Neural cell (in vitro differentiated cells): ENCODE results near the gene PHF3. TPM values are rescaled to one million over a fixed set of nuclear protein-coding genes. Genes with fewer than 3 reads are reported as not detected.

Experiments
- H2AFZ ChIP-seq: fragments of 200-600, 300-800 bp; sonication (generic), shearing (Covaris generic); 2 replicates; pipeline ENCODE4 v1.6.0; 2014; ENCODE audit warnings: low read depth, mild to moderate bottlenecking, antibody characterized with exemption, low read length, moderate library complexity
- H3F3A ChIP-seq: fragments of 200-600 bp; shearing (Covaris generic); 2 replicates; pipeline ENCODE4 v1.6.1; 2016; ENCODE audit warnings: mild to moderate bottlenecking, moderate library complexity, mixed read lengths, antibody characterized with exemption, low read length; ENCODE audit not compliant: insufficient read depth, poor library complexity, severe bottlenecking
- H3K27ac ChIP-seq: fragments of 200-600, 300-800 bp; sonication (generic), shearing (Covaris generic); 2 replicates; pipeline ENCODE4 v1.5.1; 2014; ENCODE audit warnings: mild to moderate bottlenecking, low read length, moderate library complexity
- H3K27me3 ChIP-seq: fragments of 300-800, 200-600 bp; sonication (generic), shearing (Covaris generic); 2 replicates; pipeline ENCODE4 v1.6.0; 2014; ENCODE audit warnings: mild to moderate bottlenecking, low read depth, low read length, moderate library complexity; ENCODE audit not compliant: insufficient read depth
- H3K36me3 ChIP-seq: fragments of 300-800, 200-600 bp; sonication (generic), shearing (Covaris generic); 2 replicates; pipeline ENCODE4 v1.5.1; 2014; ENCODE audit warnings: mild to moderate bottlenecking, antibody characterized with exemption, low read length, moderate library complexity; ENCODE audit not compliant: insufficient read depth
- H3K4me2 ChIP-seq: fragments of 300-800, 200-600 bp; sonication (generic), shearing (Covaris generic); 2 replicates; pipeline ENCODE4 v1.6.0; 2014; ENCODE audit warnings: mild to moderate bottlenecking, low read length
- H3K4me3 ChIP-seq: fragments of 300-800, 200-600 bp; sonication (generic), shearing (Covaris generic); 2 replicates; pipeline ENCODE4 v1.5.1; 2014; ENCODE audit warnings: mild to moderate bottlenecking, low read length, moderate library complexity
- H3K79me2 ChIP-seq: fragments of 200-600 bp; shearing (Covaris generic); replicated peaks from 2 replicates; pipeline ENCODE4 v1.6.0; 2014; ENCODE audit warnings: mild to moderate bottlenecking, low read length, moderate library complexity; ENCODE audit not compliant: insufficient read depth
- H3K9ac ChIP-seq: fragments of 300-800, 200-600 bp; sonication (generic), shearing (Covaris generic); 2 replicates; pipeline ENCODE4 v1.6.1; 2016; ENCODE audit warnings: mild to moderate bottlenecking, low read length, mixed read lengths
- H3K9me2 ChIP-seq: fragments of 200-600 bp; shearing (Covaris generic); 2 replicates; pipeline ENCODE4 v1.6.1; 2016; ENCODE audit warnings: mild to moderate bottlenecking, low read length, mixed read lengths; ENCODE audit not compliant: insufficient read depth
- H3K9me3 ChIP-seq: fragments of 200-600, 300-800 bp; sonication (generic), shearing (Covaris generic); 2 replicates; pipeline ENCODE4 v1.6.1; 2016; ENCODE audit warnings: mild to moderate bottlenecking, mixed run types, low read length, moderate library complexity, mixed read lengths
- H4K20me1 ChIP-seq: fragments of 200-600 bp; shearing (Covaris generic); 2 replicates; pipeline ENCODE4 v1.6.1; 2016; ENCODE audit warnings: mild to moderate bottlenecking, mixed run types; ENCODE audit not compliant: insufficient read depth
- EP300 ChIP-seq: fragments of 450-650 bp; conservative IDR thresholded peaks from 2 replicates; pipeline ENCODE4 v1.6.1; 2014; ENCODE audit warnings: antibody characterized with exemption, mild to moderate bottlenecking, moderate library complexity; ENCODE audit not compliant: poor library complexity, severe bottlenecking
- EZH2 ChIP-seq: fragments of 200-600, 300-800 bp; shearing (Covaris generic), sonication (generic); IDR thresholded peaks from 2 replicates; pipeline ENCODE4 v1.6.1; 2014; ENCODE audit warnings: antibody characterized with exemption, low read length, borderline replicate concordance, mild to moderate bottlenecking; ENCODE audit not compliant: insufficient read depth, poor library complexity, severe bottlenecking
- MXI1 ChIP-seq: fragments of 450-650 bp; conservative IDR thresholded peaks from 2 replicates; pipeline ENCODE4 v1.6.1; 2014; ENCODE audit warnings: antibody characterized with exemption, mild to moderate bottlenecking; ENCODE audit not compliant: poor library complexity, severe bottlenecking
- POLR2AphosphoS5 ChIP-seq: IDR thresholded peaks from 2 replicates; pipeline ENCODE4 v1.6.1; 2012
- RAD21 ChIP-seq: fragments of 450-650 bp; conservative IDR thresholded peaks from 2 replicates; pipeline ENCODE4 v1.6.1; 2014; ENCODE audit warnings: antibody characterized with exemption, mild to moderate bottlenecking, moderate library complexity
- SMC3 ChIP-seq: fragments of 450-650 bp; conservative IDR thresholded peaks from 2 replicates; pipeline ENCODE4 v1.6.1; 2014; ENCODE audit warnings: antibody characterized with exemption, mild to moderate bottlenecking, moderate library complexity; ENCODE audit not compliant: poor library complexity
- TAF1 ChIP-seq: IDR thresholded peaks from 2 replicates; pipeline ENCODE4 v1.6.1; 2012; ENCODE audit warnings: low read depth
- polyA plus RNA-seq: library from polyadenylated mRNA; depleted of rRNA; stranded (reverse); fragments of >200 nt; gene quantifications from 2 replicates; pipeline ENCODE4 v1.2.3, GENCODE V29; 2014
- TF ChIP-seq, protein P1 (sequence below): fragments of 450-650 bp; IDR thresholded peaks from 2 replicates; pipeline ENCODE4 v1.5.1; 2014; ENCODE audit warnings: antibody characterized with exemption, mild to moderate bottlenecking, moderate library complexity; ENCODE audit not compliant: poor library complexity, severe bottlenecking
- TF ChIP-seq, protein P2 (sequence below): IDR thresholded peaks from 2 replicates; pipeline ENCODE4 v1.6.1; 2012; ENCODE audit warnings: borderline replicate concordance

PHF3 gene
- polyA plus RNA-seq, 1 donor from 2014 or later, result 21.1 TPM

DNA sequence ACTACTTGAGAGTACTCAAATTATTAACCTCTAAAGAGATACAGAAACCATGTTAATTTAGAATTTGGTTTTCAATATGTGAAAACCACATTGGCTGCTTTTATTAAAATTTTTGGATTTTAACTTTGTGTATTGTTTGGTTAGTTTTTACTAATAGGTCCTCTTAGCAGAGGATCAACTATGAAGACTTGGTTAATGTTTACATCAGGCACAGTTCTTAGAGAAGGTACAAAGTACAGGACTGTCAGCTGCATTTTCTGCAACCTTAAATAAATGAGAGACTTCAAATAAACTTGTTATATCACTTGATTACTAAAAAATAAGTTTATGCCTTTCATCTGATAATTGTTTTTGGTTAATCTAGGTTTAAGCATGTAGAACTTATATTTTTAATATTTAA lies 89.1 kb downstream of the PHF3 start:
- H3K27me3 ChIP-seq, result no peaks in the 10 kb centered on the region
- H3K4me3 ChIP-seq, result no peak overlapping the region
- no peaks in the 10 kb centered on the region for H3K9me3 ChIP-seq
- H3K27ac ChIP-seq, result no peak overlapping the region
- H3K9me2 ChIP-seq, result no peaks in the 10 kb centered on the region
- H3K36me3 ChIP-seq, result no peaks in the 10 kb centered on the region
- no peak overlapping the region for H2AFZ ChIP-seq
- no peaks in the 10 kb centered on the region for H3K79me2 ChIP-seq
- no peaks in the 10 kb centered on the region for H3F3A ChIP-seq
- H3K4me2 ChIP-seq, result no peak overlapping the region
- H3K9ac ChIP-seq, result no peak overlapping the region
- TF ChIP-seq TAF1 (no peak), SMC3 (no peak), EP300 (no peak), POLR2AphosphoS5 (no peak), MXI1 (no peak), RAD21 (no peak), EZH2 (no peak)
- TF ChIP-seq, protein P1, sequence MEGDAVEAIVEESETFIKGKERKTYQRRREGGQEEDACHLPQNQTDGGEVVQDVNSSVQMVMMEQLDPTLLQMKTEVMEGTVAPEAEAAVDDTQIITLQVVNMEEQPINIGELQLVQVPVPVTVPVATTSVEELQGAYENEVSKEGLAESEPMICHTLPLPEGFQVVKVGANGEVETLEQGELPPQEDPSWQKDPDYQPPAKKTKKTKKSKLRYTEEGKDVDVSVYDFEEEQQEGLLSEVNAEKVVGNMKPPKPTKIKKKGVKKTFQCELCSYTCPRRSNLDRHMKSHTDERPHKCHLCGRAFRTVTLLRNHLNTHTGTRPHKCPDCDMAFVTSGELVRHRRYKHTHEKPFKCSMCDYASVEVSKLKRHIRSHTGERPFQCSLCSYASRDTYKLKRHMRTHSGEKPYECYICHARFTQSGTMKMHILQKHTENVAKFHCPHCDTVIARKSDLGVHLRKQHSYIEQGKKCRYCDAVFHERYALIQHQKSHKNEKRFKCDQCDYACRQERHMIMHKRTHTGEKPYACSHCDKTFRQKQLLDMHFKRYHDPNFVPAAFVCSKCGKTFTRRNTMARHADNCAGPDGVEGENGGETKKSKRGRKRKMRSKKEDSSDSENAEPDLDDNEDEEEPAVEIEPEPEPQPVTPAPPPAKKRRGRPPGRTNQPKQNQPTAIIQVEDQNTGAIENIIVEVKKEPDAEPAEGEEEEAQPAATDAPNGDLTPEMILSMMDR, result no peak
- TF ChIP-seq, protein P2, sequence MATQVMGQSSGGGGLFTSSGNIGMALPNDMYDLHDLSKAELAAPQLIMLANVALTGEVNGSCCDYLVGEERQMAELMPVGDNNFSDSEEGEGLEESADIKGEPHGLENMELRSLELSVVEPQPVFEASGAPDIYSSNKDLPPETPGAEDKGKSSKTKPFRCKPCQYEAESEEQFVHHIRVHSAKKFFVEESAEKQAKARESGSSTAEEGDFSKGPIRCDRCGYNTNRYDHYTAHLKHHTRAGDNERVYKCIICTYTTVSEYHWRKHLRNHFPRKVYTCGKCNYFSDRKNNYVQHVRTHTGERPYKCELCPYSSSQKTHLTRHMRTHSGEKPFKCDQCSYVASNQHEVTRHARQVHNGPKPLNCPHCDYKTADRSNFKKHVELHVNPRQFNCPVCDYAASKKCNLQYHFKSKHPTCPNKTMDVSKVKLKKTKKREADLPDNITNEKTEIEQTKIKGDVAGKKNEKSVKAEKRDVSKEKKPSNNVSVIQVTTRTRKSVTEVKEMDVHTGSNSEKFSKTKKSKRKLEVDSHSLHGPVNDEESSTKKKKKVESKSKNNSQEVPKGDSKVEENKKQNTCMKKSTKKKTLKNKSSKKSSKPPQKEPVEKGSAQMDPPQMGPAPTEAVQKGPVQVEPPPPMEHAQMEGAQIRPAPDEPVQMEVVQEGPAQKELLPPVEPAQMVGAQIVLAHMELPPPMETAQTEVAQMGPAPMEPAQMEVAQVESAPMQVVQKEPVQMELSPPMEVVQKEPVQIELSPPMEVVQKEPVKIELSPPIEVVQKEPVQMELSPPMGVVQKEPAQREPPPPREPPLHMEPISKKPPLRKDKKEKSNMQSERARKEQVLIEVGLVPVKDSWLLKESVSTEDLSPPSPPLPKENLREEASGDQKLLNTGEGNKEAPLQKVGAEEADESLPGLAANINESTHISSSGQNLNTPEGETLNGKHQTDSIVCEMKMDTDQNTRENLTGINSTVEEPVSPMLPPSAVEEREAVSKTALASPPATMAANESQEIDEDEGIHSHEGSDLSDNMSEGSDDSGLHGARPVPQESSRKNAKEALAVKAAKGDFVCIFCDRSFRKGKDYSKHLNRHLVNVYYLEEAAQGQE, result no peak
- H4K20me1 ChIP-seq, result no peaks in the 10 kb centered on the region

DNA sequence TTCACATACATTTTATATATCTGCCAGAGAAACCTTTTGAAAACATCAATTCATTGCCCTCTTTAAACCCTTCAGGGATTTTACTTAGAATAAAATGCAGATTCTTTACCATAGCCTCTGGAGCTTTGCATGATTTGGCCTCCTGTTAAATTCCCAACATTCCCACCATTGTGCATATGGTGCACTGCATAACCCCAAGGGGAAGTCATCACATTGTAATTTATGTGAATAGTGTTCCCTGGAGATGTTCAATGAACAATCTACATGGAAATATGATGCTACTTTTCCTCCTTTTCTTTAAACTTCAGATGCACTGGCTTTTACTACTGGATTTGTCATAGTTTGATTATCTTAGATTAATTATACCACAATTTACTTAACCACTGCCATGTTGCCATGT lies 94.7 kb downstream of the PHF3 start:
- H3K36me3 ChIP-seq, result no peaks in the 10 kb centered on the region
- H2AFZ ChIP-seq, result no peak overlapping the region
- H3K27ac ChIP-seq, result no peak overlapping the region
- H3K9me3 ChIP-seq, result no peaks in the 10 kb centered on the region
- H3K9ac ChIP-seq, result no peak overlapping the region
- H3K4me2 ChIP-seq, result no peak overlapping the region
- H4K20me1 ChIP-seq, result no peaks in the 10 kb centered on the region
- no peaks in the 10 kb centered on the region for H3F3A ChIP-seq
- no peak overlapping the region for H3K4me3 ChIP-seq
- H3K27me3 ChIP-seq, result no peaks in the 10 kb centered on the region
- TF ChIP-seq, protein P2, result no peak
- TF ChIP-seq TAF1 (no peak), RAD21 (no peak), EZH2 (no peak), SMC3 (no peak), MXI1 (no peak), POLR2AphosphoS5 (no peak), EP300 (no peak)
- TF ChIP-seq, protein P1, result no peak
- H3K79me2 ChIP-seq, result no peaks in the 10 kb centered on the region
- H3K9me2 ChIP-seq, result no peaks in the 10 kb centered on the region
